ENCODE data around the gene MCUR1. TPM values are rescaled to one million over a fixed set of nuclear protein-coding genes. Genes with fewer than 3 reads are reported as not detected.
"Not testable (repeated sequence)": the region's sequence is repeated elsewhere in the genome, so short reads cannot be mapped to it uniquely, and the experiment has no call there.

MCUR1 gene
- total RNA-seq, 1 experiment from 2014 or later = 16.4 TPM

GRCh38 chr6:13831615-13832014 is 17.3 kb upstream of the MCUR1 start:
- no TSS peak for BruUV-seq (replicated peaks)
- intact Hi-C loops (cut with micrococcal nuclease; ENCODE audit: unreplicated experiment) = no loop called here
- DNase-seq = no peak
- H3K4me3 Mint-ChIP-seq (ENCODE audit: low read depth, unreplicated experiment) = no peak overlapping the region
- no peaks in the 10 kb centered on the region for H3K4me1 Mint-ChIP-seq (ENCODE audit: low read depth, unreplicated experiment)
- CTCF ChIA-PET = no interaction called here
- peaks cover 15% of the 10 kb centered on the region for H3K27me3 Mint-ChIP-seq (ENCODE audit: unreplicated experiment)
- H3K27ac Mint-ChIP-seq (ENCODE audit: unreplicated experiment) = no peak overlapping the region
- no peaks in the 10 kb centered on the region for H3K9me3 Mint-ChIP-seq (ENCODE audit: low read depth, unreplicated experiment)
- H3K36me3 Mint-ChIP-seq (ENCODE audit: insufficient read depth, unreplicated experiment) = no peaks in the 10 kb centered on the region
- TF ChIP-seq CTCF (IDR thresholded peaks at IDR 0.05; ENCODE audit: unreplicated experiment) = no peak

- TF ChIP-seq CTCF (IDR thresholded peaks at IDR 0.05; ENCODE audit: unreplicated experiment) = no peak
- no peaks in the 10 kb centered on the region for H3K9me3 Mint-ChIP-seq (ENCODE audit: low read depth, unreplicated experiment)
- no TSS peak for BruUV-seq (replicated peaks)
- DNase-seq = no peak
- intact Hi-C loops (cut with micrococcal nuclease; ENCODE audit: unreplicated experiment) = no loop called here
- H3K27ac Mint-ChIP-seq (ENCODE audit: unreplicated experiment) = no peak overlapping the region
- CTCF ChIA-PET = interaction anchor here (0.6 kb wide), 1 partner anchor 17 kb away, joined by 9 read pairs; no protein-coding TSS in a partner anchor
- peaks cover 15% of the 10 kb centered on the region for H3K27me3 Mint-ChIP-seq (ENCODE audit: unreplicated experiment)
- no peak overlapping the region for H3K4me3 Mint-ChIP-seq (ENCODE audit: low read depth, unreplicated experiment)
- no peaks in the 10 kb centered on the region for H3K36me3 Mint-ChIP-seq (ENCODE audit: insufficient read depth, unreplicated experiment)
- H3K4me1 Mint-ChIP-seq (ENCODE audit: low read depth, unreplicated experiment) = no peaks in the 10 kb centered on the region
These were observed 16.4 kb upstream of the MCUR1 start for GRCh38 chr6:13830803-13831202.

GRCh38 chr6:13829419-13829818 is 15.1 kb upstream of the MCUR1 start:
- H3K27me3 Mint-ChIP-seq (ENCODE audit: unreplicated experiment); intact Hi-C loops (cut with micrococcal nuclease; ENCODE audit: unreplicated experiment); H3K9me3 Mint-ChIP-seq (ENCODE audit: low read depth, unreplicated experiment); H3K4me1 Mint-ChIP-seq (ENCODE audit: low read depth, unreplicated experiment); H3K4me3 Mint-ChIP-seq (ENCODE audit: low read depth, unreplicated experiment); BruUV-seq (replicated peaks); DNase-seq; CTCF ChIA-PET; H3K36me3 Mint-ChIP-seq (ENCODE audit: insufficient read depth, unreplicated experiment); H3K27ac Mint-ChIP-seq (ENCODE audit: unreplicated experiment): not testable (repeated sequence)

GRCh38 chr6:13828656-13829301 is 14.4 kb upstream of the MCUR1 start:
- peak overlapping the region; percentile 39 for H3K27ac Mint-ChIP-seq (ENCODE audit: unreplicated experiment)
- H3K4me3 Mint-ChIP-seq (ENCODE audit: low read depth, unreplicated experiment) = not testable (repeated sequence)

GRCh38 chr6:13827032-13827431 is 12.7 kb upstream of the MCUR1 start:
- Mint-ChIP-seq H3K36me3 (ENCODE audit: insufficient read depth, unreplicated experiment) (no peaks in the 10 kb centered on the region), H3K4me1 (ENCODE audit: low read depth, unreplicated experiment) (no peaks in the 10 kb centered on the region), H3K27ac (ENCODE audit: unreplicated experiment) (no peak overlapping the region), H3K27me3 (ENCODE audit: unreplicated experiment) (no peaks in the 10 kb centered on the region), H3K4me3 (ENCODE audit: low read depth, unreplicated experiment) (no peak overlapping the region), H3K9me3 (ENCODE audit: low read depth, unreplicated experiment) (no peaks in the 10 kb centered on the region)
- intact Hi-C loops (cut with micrococcal nuclease; ENCODE audit: unreplicated experiment) = no loop called here
- CTCF ChIA-PET = interaction anchor here (0.6 kb wide), 1 partner anchor 43 kb away, joined by 3 read pairs; no protein-coding TSS in a partner anchor
- no peak for TF ChIP-seq CTCF (IDR thresholded peaks at IDR 0.05; ENCODE audit: unreplicated experiment)
- BruUV-seq (replicated peaks) = no TSS peak
- DNase-seq = no peak

More at GRCh38 chr6:13828656-13829301, 14.4 kb upstream of the MCUR1 start:
- H3K36me3 Mint-ChIP-seq (ENCODE audit: insufficient read depth, unreplicated experiment); H3K9me3 Mint-ChIP-seq (ENCODE audit: low read depth, unreplicated experiment); BruUV-seq (replicated peaks); intact Hi-C loops (cut with micrococcal nuclease; ENCODE audit: unreplicated experiment); H3K27me3 Mint-ChIP-seq (ENCODE audit: unreplicated experiment); DNase-seq; CTCF ChIA-PET; H3K4me1 Mint-ChIP-seq (ENCODE audit: low read depth, unreplicated experiment): not testable (repeated sequence)

All from Calu3 (cell line).